Measurements from ENCODE around the gene NHLRC4. TPM values are rescaled to one million over a fixed set of nuclear protein-coding genes. Genes with fewer than 3 reads are reported as not detected.

NHLRC4 gene
- total RNA-seq, 1 experiment from 2014 or later = 4.0 TPM

DNA sequence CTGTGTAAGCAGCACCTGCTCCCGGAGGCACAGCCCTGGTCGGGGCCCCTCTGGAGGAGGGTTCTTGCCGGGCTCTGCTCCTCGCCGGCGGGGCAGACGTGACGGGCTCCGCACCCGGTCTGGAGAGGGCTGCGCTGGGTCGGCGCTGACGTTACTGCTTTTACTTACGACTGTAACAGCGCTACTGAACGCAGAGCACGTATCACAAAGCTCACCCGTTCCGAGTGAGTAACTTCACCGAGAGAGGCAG, 21.8 kb downstream of the NHLRC4 start:
- DNase-seq (ENCODE audit: low read depth, low spot score) (no peak), ATAC-seq (peak; percentile 11)
- in situ Hi-C loops (cut with HindIII; ENCODE audit: low pct_unique_long_range_greater_than_20kb, low sequenced_read_pairs) = no loop called here
- Histone ChIP-seq H3K4me3 (ENCODE audit: low read depth in 2 of 2, low read length in 2 of 2) (peak overlapping the region; percentile 78 to 79), H3K4me1 (ENCODE audit: control insufficient read depth, insufficient read depth, low read length) (peaks cover 39% of the 10 kb centered on the region), H3K27me3 (ENCODE audit: control insufficient read depth, insufficient read depth, low read length) (no peaks in the 10 kb centered on the region), H3K36me3 (ENCODE audit: control insufficient read depth, insufficient read depth, low read length) (no peaks in the 10 kb centered on the region), H3K27ac (ENCODE audit: low read length) (peak overlapping the region; percentile 90), H3K9me3 (ENCODE audit: control insufficient read depth, insufficient read depth, low read depth, low read length) (no peaks in the 10 kb centered on the region)
- POLR2A ChIA-PET = interaction anchor here (1.0 kb wide), 1 partner anchor 88 kb away, joined by 3 read pairs; no protein-coding TSS in a partner anchor
- intact Hi-C loops (cut with micrococcal nuclease; ENCODE audit: unreplicated experiment) = no loop called here
- BruUV-seq (replicated peaks) = TSS peak; percentile 93
- CTCF ChIA-PET = interaction anchor here (0.5 kb wide), 1 partner anchor 66 kb away, joined by 6 read pairs; no protein-coding TSS in a partner anchor
- TF ChIP-seq SIN3A (IDR thresholded peaks at IDR 0.05; ENCODE audit: borderline replicate concordance, insufficient read depth, low read depth, low read length) (no peak), REST (IDR thresholded peaks at IDR 0.05; ENCODE audit: insufficient read depth in 1 of 2, low read depth in 2 of 2, low read length in 1 of 2) (no peak), POLR2AphosphoS5 (IDR thresholded peaks at IDR 0.05; ENCODE audit: low read depth, low read length) (no peak), TCF7L2 (IDR thresholded peaks at IDR 0.05; ENCODE audit: low read depth, low read length) (no peak)
- TF ChIP-seq, protein P1, sequence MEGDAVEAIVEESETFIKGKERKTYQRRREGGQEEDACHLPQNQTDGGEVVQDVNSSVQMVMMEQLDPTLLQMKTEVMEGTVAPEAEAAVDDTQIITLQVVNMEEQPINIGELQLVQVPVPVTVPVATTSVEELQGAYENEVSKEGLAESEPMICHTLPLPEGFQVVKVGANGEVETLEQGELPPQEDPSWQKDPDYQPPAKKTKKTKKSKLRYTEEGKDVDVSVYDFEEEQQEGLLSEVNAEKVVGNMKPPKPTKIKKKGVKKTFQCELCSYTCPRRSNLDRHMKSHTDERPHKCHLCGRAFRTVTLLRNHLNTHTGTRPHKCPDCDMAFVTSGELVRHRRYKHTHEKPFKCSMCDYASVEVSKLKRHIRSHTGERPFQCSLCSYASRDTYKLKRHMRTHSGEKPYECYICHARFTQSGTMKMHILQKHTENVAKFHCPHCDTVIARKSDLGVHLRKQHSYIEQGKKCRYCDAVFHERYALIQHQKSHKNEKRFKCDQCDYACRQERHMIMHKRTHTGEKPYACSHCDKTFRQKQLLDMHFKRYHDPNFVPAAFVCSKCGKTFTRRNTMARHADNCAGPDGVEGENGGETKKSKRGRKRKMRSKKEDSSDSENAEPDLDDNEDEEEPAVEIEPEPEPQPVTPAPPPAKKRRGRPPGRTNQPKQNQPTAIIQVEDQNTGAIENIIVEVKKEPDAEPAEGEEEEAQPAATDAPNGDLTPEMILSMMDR (IDR thresholded peaks at IDR 0.05) = no peak

- ChIA-PET POLR2A (interaction anchor here (1.0 kb wide), 1 partner anchor 87 kb away, joined by 3 read pairs; no protein-coding TSS in a partner anchor), CTCF (interaction anchor here (0.5 kb wide), 1 partner anchor 65 kb away, joined by 6 read pairs; no protein-coding TSS in a partner anchor)
- in situ Hi-C loops (cut with HindIII; ENCODE audit: low pct_unique_long_range_greater_than_20kb, low sequenced_read_pairs) (no loop called here), intact Hi-C loops (cut with micrococcal nuclease; ENCODE audit: unreplicated experiment) (no loop called here)
- Histone ChIP-seq H3K4me3 (ENCODE audit: low read depth in 2 of 2, low read length in 2 of 2) (peak overlapping the region; percentile 78 to 79), H3K4me1 (ENCODE audit: control insufficient read depth, insufficient read depth, low read length) (peaks cover 45% of the 10 kb centered on the region), H3K27ac (ENCODE audit: low read length) (peak overlapping the region; percentile 90), H3K36me3 (ENCODE audit: control insufficient read depth, insufficient read depth, low read length) (no peaks in the 10 kb centered on the region), H3K9me3 (ENCODE audit: control insufficient read depth, insufficient read depth, low read depth, low read length) (no peaks in the 10 kb centered on the region), H3K27me3 (ENCODE audit: control insufficient read depth, insufficient read depth, low read length) (no peaks in the 10 kb centered on the region)
- TF ChIP-seq TCF7L2 (IDR thresholded peaks at IDR 0.05; ENCODE audit: low read depth, low read length) (no peak), POLR2AphosphoS5 (IDR thresholded peaks at IDR 0.05; ENCODE audit: low read depth, low read length) (no peak; the same call in 1 of the 2 replicates), REST (IDR thresholded peaks at IDR 0.05; ENCODE audit: insufficient read depth in 1 of 2, low read depth in 2 of 2, low read length in 1 of 2) (no peak), SIN3A (IDR thresholded peaks at IDR 0.05; ENCODE audit: borderline replicate concordance, insufficient read depth, low read depth, low read length) (no peak; the same call in 1 of the 2 replicates)
- TF ChIP-seq, protein P1 (IDR thresholded peaks at IDR 0.05) = no peak
- BruUV-seq (replicated peaks) = no TSS peak
- ATAC-seq = peak; percentile 83
- peak; percentile 64 for DNase-seq (ENCODE audit: low read depth, low spot score)
Observed at GRCh38 chr16:588889-589657, 22.3 kb downstream of the NHLRC4 start.
